ENCODE results near the gene PLCB4. TPM values are rescaled to one million over a fixed set of nuclear protein-coding genes. Genes with fewer than 3 reads are reported as not detected.

Gene PLCB4
- polyA plus RNA-seq, 3 donors, result not detected

DNA sequence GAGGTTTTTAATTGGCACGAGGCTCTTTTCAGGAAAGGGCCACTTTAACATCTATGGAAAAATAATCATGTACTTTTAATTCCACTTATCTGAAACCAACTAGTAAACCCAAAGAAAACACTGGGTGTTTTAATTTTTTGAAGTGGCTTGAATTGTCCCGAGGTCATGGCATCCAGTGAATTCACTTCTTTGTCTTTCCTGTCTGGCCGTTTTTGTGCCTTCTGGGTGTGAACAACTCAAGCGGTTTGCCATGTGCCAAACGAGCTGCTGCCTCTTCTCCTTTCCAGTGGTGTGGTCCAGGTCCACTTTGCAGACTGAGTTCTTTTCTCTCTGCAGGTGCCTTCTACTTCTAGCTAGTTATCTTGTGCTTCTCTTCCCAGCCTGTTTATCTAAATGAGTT, 117.5 kb downstream of the PLCB4 start:
- no peaks in the 10 kb centered on the region for H3K79me2 ChIP-seq (ENCODE audit: insufficient read depth, low read length)
- TF ChIP-seq CTCF (IDR thresholded peaks at IDR 0.05), result no peak

DNA sequence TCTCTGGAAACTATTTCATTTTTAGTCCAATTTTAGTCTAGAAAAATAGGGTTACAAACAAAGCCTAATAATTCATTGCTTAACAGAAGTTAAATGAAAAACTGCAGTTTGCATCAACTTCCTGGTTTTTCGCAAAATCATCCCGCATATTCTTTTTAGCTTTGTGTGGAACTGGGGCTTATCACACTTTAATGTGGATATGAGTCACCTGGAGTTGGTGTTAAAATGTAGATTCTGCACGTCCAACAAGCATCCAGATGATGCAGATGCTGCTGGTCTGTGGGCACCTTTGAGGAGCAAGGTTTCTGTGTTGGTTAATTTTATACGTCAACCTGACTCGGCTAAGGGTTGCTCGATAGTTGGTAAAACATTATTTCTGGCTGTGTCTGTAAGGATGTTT, 126.1 kb downstream of the PLCB4 start:
- H3K27me3 Mint-ChIP-seq (ENCODE audit: low read depth in 3 of 3), result no peaks in the 10 kb centered on the region
- Histone ChIP-seq H3K36me3 (replicated peaks in 1 of 2; ENCODE audit: control insufficient read depth in 1 of 2, insufficient read depth in 2 of 2, low read length in 2 of 2) (no peaks in the 10 kb centered on the region), H3K27ac (ENCODE audit: low read depth in 1 of 2, low read length in 2 of 2) (no peak overlapping the region), H3K4me1 (ENCODE audit: control insufficient read depth in 1 of 2, insufficient read depth in 2 of 2, low read length in 2 of 2) (peaks cover 0 to 6% of the 10 kb centered on the region in 2 donors), H3K4me2 (replicated peaks; ENCODE audit: extremely low read depth, low read length, poor library complexity, severe bottlenecking) (no peak overlapping the region), H3K9ac (ENCODE audit: insufficient read depth, low read length, poor library complexity, severe bottlenecking) (no peak overlapping the region), H4K20me1 (ENCODE audit: insufficient read depth, low read length) (no peaks in the 10 kb centered on the region), H3K79me2 (ENCODE audit: insufficient read depth, low read length) (no peaks in the 10 kb centered on the region), H3K9me3 (replicated peaks in 1 of 2; ENCODE audit: control insufficient read depth in 1 of 2, insufficient read depth in 1 of 2, low read length in 2 of 2) (no peaks in the 10 kb centered on the region), H3K27me3 (ENCODE audit: control insufficient read depth in 2 of 2, insufficient read depth in 2 of 2, low read length in 2 of 2) (no peaks in the 10 kb centered on the region), H2AFZ (ENCODE audit: insufficient read depth, low read depth, low read length, poor library complexity, severe bottlenecking) (no peak overlapping the region), H3K4me3 (replicated peaks in 1 of 3; ENCODE audit: low read depth in 2 of 3, low read length in 3 of 3) (no peak overlapping the region)
- peaks cover 0 to 4% (median 0%) of the 10 kb centered on the region in 7 donors for H3K9me3 Mint-ChIP-seq
- intact Hi-C loops (cut with micrococcal nuclease), result no loop called here
- no peak overlapping the region for H3K4me3 Mint-ChIP-seq
- no peak overlapping the region for H3K27ac Mint-ChIP-seq
- no peaks in the 10 kb centered on the region for H3K36me3 Mint-ChIP-seq
- TF ChIP-seq CTCF (IDR thresholded peaks at IDR 0.05), result no peak
- 56% methylated on average over 5 of the region's 6 CpGs for WGBS (ENCODE audit: insufficient coverage)
- DNase-seq, result no peak
- H3K4me1 Mint-ChIP-seq, result peaks cover 9% of the 10 kb centered on the region

More for the DNA sequence above, 117.5 kb downstream of the PLCB4 start:
- Histone ChIP-seq H3K4me3 (replicated peaks in 1 of 3; ENCODE audit: low read depth in 2 of 3, low read length in 3 of 3) (no peak overlapping the region), H3K36me3 (replicated peaks in 1 of 2; ENCODE audit: control insufficient read depth in 1 of 2, insufficient read depth in 2 of 2, low read length in 2 of 2) (no peaks in the 10 kb centered on the region), H2AFZ (ENCODE audit: insufficient read depth, low read depth, low read length, poor library complexity, severe bottlenecking) (no peak overlapping the region), H3K27ac (ENCODE audit: low read depth in 1 of 2, low read length in 2 of 2) (no peak overlapping the region), H4K20me1 (ENCODE audit: insufficient read depth, low read length) (no peaks in the 10 kb centered on the region), H3K4me1 (ENCODE audit: control insufficient read depth in 1 of 2, insufficient read depth in 2 of 2, low read length in 2 of 2) (no peaks in the 10 kb centered on the region), H3K27me3 (ENCODE audit: control insufficient read depth in 2 of 2, insufficient read depth in 2 of 2, low read length in 2 of 2) (no peaks in the 10 kb centered on the region), H3K4me2 (replicated peaks; ENCODE audit: extremely low read depth, low read length, poor library complexity, severe bottlenecking) (no peak overlapping the region), H3K9me3 (replicated peaks in 1 of 2; ENCODE audit: control insufficient read depth in 1 of 2, insufficient read depth in 1 of 2, low read length in 2 of 2) (no peaks in the 10 kb centered on the region), H3K9ac (ENCODE audit: insufficient read depth, low read length, poor library complexity, severe bottlenecking) (no peak overlapping the region)
- Mint-ChIP-seq H3K27me3 (ENCODE audit: low read depth in 3 of 3) (peaks cover 0 to 1% (median 0%) of the 10 kb centered on the region in 3 donors), H3K9me3 (peaks cover 0 to 3% (median 1%) of the 10 kb centered on the region in 7 donors), H3K4me1 (no peaks in the 10 kb centered on the region), H3K36me3 (no peaks in the 10 kb centered on the region), H3K4me3 (no peak overlapping the region), H3K27ac (no peak overlapping the region)
- WGBS (ENCODE audit: insufficient coverage), result 66% methylated on average over 4 of the region's 5 CpGs
- intact Hi-C loops (cut with micrococcal nuclease), result no loop called here
- DNase-seq, result no peak

All from CD14-positive monocyte (primary cell).